Stimulated activated CD8-positive, alpha-beta memory T cell treated with anti-CD3 and anti-CD28 coated beads, Interleukin-4, amount 100 ng/mL, for 1 hour (primary cell): Measurements from ENCODE around the gene DCLK3.

Source experiments
- DNase-seq, 2 donors: peaks; one replicate each; pipeline ENCODE4 v3.0.0-alpha.2; 2020; ENCODE audit warnings: low read depth in 2 of 2, low spot score in 1 of 2

DCLK3 gene, protein sequence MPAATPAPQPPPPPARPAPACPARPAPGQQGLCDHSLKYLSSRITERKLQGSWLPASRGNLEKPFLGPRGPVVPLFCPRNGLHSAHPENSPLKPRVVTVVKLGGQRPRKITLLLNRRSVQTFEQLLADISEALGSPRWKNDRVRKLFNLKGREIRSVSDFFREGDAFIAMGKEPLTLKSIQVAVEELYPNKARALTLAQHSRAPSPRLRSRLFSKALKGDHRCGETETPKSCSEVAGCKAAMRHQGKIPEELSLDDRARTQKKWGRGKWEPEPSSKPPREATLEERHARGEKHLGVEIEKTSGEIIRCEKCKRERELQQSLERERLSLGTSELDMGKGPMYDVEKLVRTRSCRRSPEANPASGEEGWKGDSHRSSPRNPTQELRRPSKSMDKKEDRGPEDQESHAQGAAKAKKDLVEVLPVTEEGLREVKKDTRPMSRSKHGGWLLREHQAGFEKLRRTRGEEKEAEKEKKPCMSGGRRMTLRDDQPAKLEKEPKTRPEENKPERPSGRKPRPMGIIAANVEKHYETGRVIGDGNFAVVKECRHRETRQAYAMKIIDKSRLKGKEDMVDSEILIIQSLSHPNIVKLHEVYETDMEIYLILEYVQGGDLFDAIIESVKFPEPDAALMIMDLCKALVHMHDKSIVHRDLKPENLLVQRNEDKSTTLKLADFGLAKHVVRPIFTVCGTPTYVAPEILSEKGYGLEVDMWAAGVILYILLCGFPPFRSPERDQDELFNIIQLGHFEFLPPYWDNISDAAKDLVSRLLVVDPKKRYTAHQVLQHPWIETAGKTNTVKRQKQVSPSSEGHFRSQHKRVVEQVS

DNA sequence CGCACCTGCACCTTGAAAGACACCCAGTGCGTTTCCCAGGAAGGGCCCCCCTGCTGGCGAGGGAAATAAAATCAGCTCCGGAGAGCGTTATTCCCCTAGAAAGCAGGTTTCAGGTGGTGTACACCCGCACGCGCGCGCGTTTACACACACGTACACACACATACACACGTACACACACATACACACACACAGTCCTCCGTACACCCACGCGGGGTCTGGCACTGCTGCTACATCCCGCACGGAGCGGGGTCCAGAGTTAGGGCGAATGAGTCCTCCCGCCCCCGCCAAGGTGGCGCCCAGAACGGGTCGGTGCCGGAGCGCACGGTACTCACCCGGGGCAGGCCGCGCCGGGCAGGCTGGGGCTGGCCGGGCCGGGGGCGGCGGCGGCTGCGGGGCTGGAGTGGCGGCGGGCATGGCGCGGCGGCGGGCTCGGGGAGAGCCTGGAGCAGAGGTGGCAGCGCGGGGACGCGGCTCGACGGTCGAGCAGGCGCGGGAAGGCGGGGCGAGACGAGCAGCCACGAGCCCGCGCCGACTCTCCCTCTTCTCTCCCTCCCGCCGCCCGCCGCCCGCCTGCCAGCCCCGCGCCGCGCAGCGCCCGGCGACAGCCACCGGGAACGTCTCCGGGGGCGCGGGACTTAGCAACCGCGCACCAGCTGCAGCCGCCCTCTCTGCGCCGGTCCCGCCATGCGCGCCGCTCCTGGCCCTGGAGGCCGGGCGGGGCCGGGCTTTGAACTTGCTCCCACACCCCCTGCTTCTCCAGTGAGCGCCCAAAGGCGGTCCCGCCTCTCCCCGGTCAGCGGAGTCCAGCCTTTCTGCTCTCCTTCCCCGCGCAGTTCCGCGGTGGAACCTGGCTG, at the start of gene DCLK3:
Gene DCLK3 (minus strand): TSS at position 704 of the 854 bp plus-strand sequence. CDS start 290 bp downstream, at position 414.
- DNase-seq = no peak

- DNase-seq = no peak
These were observed 49.0 kb upstream of the DCLK3 start for GRCh38 chr3:36813305-36813704.

DNA sequence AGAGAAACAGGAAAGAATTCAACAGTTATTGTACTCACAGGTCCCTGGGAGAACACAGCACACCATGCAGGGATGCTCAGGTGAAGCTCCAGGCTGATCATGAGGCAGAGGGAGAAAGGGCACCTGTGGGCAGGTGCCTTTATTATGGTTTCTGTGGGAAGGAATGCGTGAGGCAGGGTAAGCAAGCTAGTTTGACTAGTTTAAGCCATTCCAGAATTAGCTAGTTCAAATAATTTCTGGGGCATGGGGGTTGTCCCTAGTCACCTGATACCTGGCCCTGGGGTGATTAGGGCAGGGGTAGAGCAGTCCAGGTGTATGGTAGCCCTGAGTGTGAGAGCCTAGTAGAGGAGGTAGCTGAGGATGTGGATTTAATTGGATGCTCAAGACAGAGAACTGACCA, 47.9 kb upstream of the DCLK3 start:
- no peak for DNase-seq

DNA sequence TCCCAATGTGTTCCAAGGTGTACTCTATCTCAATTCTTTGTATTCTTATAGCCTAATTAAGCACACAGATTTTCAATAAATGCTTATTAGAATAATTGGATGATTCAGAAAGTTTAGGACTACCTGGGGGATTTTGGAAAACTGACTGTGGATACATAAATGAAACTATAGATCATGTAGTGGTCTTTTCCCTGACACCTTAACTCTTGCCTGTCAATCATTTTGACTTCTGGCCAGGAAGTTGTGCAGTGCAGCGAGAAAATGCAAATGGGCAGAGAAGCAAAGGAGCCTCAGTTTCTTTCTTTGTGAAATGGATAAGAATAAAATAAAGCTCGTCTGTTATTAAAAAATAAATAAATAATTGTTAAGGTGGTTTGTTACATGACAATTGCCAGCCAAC, 47.4 kb upstream of the DCLK3 start:
- DNase-seq = no peak

GRCh38 chr3:36804295-36805055, 40.1 kb upstream of the DCLK3 start:
- DNase-seq = no peak

DNA sequence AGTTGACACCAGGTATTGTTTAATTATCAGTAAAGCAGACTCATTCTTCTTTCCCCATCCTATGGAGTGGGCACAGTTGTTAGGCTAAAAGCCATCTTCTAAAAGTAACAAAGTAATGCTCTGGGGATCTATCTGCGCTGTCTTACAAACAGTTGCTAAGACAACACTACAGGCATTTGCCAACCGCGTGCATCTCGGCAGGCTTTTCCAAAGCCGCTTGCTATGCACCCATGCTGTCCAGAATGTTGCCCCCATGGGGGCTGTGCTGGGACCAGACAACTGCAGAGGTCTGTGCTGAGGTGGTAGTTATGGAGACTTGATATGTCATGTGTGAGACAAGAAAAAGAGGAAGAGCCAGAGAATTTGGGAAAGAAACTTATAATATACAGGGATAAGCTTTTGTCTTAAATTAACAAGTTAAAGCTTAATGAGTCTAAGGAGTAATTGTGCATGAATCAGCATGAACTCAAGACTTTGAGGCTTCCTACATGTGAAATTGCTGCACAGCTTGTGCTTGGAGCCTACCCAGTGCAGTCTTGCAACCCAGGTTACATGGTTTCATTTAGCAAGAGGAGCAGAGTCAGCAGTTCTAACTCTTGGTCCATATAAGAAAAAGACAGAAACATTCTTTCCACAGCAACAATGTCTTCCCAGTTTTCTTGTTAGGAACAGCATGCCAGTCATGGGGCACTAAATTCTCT, 38.9 kb upstream of the DCLK3 start:
- DNase-seq = no peak

DNA sequence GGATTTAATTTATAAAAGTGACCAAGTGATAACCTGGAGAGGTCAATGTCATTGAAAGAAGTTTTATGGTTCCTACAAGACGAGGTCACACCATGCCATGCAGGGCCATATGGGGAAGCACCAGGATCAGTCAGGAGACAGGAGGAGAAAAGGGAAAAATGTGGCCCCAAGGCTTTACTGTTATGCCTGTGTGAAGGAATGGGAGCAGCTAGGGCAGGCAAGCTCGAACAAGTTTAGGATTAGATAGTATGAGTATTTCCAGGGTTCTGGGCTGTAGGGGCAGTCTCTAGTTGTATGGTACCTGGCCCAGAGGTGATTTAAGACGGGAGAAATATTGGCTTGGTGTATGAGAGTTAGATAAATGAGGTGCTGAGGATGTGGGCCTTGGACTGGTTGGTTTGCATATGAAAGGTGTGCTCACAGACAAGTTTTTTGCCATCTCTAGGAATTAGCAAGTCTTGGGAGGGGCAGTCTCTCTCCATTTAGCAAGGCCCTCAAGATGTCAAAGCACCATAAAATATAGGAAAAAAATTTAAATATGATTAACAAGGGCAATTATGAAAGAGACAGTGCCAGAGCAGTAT, 36.3 kb upstream of the DCLK3 start:
- DNase-seq = no peak

- DNase-seq = no peak
These were observed 32.5 kb upstream of the DCLK3 start for GRCh38 chr3:36796881-36797280.

DNA sequence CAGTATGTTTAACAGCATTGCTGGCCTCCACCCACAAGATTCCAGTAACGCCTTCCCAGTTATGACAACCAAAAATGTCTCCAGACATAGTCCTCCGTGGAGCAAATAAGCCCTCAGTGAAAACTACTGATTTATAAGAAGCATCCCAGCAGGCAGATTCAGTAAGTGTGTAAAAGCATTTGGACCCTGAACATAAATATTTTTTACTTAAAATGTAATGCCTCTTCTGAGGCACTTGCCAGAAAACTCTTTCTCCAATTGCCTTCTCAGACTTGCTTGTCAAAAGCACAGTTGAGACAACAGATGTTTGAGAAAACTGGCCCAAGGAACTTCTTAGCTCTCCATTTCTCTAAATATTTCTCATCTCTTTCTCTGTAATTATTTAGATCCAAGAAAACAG, 31.8 kb upstream of the DCLK3 start:
- DNase-seq = no peak

GRCh38 chr3:36795622-36796021, 31.3 kb upstream of the DCLK3 start:
- DNase-seq = no peak

GRCh38 chr3:36792342-36792741, 28.0 kb upstream of the DCLK3 start:
- no peak for DNase-seq

GRCh38 chr3:36790765-36791164, 26.4 kb upstream of the DCLK3 start:
- DNase-seq = no peak

GRCh38 chr3:36786921-36787890, 22.9 kb upstream of the DCLK3 start:
- DNase-seq = no peak

DNA sequence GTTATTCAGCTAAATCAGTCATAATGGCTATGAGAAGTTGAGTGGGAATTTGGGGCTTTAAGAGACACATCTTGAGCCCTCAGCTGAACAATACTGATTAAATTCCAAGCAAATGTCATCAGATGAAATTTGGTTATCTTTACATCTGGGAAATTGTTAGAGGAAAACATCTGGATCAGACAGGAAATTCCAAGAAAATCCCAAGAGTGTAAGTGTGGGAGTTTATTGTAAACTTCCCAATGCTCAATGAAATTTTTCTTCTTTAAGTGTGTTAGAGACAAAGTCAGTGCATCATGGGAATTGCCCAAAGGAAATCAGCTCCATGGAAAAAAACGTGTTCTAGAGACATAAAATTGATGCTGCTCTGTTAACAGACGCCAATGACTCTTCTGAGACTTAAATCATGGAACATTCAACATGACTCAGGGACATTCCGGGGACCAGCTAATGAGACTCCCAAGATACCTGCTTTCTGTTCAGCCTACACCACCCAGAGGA, 19.8 kb upstream of the DCLK3 start:
- no peak for DNase-seq

DNA sequence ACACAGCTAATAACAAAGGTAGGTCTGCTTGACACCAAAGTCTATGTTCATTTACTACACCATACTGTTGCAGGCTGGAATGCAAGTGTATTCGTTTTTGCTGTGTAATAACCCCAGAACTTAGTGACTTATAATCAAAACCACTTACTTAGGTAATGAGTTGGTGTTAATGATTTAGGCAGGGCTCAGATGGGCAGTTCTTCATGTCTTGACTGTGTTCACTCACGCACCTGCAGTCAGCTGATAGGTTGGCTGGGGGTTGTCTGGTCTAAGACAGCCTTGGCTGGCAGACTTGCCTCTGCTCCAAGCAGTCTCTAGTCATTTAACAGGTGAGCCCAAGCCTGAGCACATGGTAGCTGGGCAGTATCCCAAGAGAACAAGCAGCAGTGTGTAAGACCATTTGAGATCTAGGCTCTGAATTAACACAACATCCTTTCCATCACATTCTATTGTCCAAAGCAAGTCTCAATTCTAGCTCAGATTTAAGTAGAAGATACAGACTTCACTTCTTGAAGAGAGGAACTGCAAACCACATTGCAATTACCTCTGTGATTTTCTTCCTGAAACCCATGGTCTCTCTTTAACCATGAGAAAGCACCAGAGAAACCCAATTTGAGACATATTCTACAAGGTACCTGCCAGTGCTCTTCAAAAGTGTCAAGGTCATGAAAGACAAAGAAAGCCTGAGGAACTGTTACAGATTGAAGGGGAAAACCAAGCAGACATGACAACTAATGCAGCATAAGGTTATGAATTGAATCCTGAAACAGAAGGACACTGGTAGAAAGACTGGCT, 13.3 kb upstream of the DCLK3 start:
- no peak for DNase-seq

- no peak for DNase-seq
These were observed 12.1 kb upstream of the DCLK3 start for GRCh38 chr3:36776436-36776835.

GRCh38 chr3:36774052-36774451, 9.7 kb upstream of the DCLK3 start:
- DNase-seq = no peak

- DNase-seq = no peak
These were observed 7.6 kb upstream of the DCLK3 start for GRCh38 chr3:36771931-36772330.
